Stimulated activated CD4-positive, alpha-beta T cell treated with anti-CD3 and anti-CD28 coated beads, Interleukin-1b, Interleukin-23, amount 100 ng/mL, for 1 hour (primary cell): ENCODE results near the gene ZSCAN21.
A peak's percentile ranks its signal among the peaks of the same experiment; 100 is the strongest.
"Not testable (repeated sequence)": the region's sequence is repeated elsewhere in the genome, so short reads cannot be mapped to it uniquely, and the experiment has no call there.

Experiments used
- DNase-seq, 2 donors: peaks; one replicate each; pipeline ENCODE4 v3.0.0-alpha.2; 2020; ENCODE audit warnings: low read depth in 2 of 2

The ZSCAN21 gene

GRCh38 chr7:100049441-100050291 is at the start of gene ZSCAN21:
ZSCAN21 (plus strand) TSS chr7:100049774; CDS start chr7:100057007, 7,233 bp downstream.
- peak; percentile 44 to 72 for DNase-seq

GRCh38 chr7:100000239-100000638 is 49.3 kb upstream of the ZSCAN21 start:
- no peak for DNase-seq

GRCh38 chr7:100003711-100004661 is 45.6 kb upstream of the ZSCAN21 start:
- DNase-seq = no peak

GRCh38 chr7:100007887-100008286 is 41.7 kb upstream of the ZSCAN21 start:
- DNase-seq = no peak

- no peak for DNase-seq
Observed at GRCh38 chr7:100008525-100008924, 41.0 kb upstream of the ZSCAN21 start.

GRCh38 chr7:100009952-100010351 is 39.6 kb upstream of the ZSCAN21 start:
- DNase-seq = not testable (repeated sequence)

GRCh38 chr7:100010901-100011300 is 38.7 kb upstream of the ZSCAN21 start:
- DNase-seq = no peak

GRCh38 chr7:100011516-100011915 is 38.1 kb upstream of the ZSCAN21 start:
- no peak for DNase-seq

- not testable (repeated sequence) for DNase-seq
Observed at GRCh38 chr7:100012385-100013327, 36.9 kb upstream of the ZSCAN21 start.

GRCh38 chr7:100013328-100013676 is 36.3 kb upstream of the ZSCAN21 start:
- no peak for DNase-seq

- peak; percentile 63 to 70 for DNase-seq
Observed at GRCh38 chr7:100015232-100016214, 34.1 kb upstream of the ZSCAN21 start, which contains the start of gene ZKSCAN1. ZKSCAN1 (plus strand) TSS chr7:100015596; CDS start chr7:100023507, 7,911 bp downstream.

GRCh38 chr7:100016215-100016901 is 33.2 kb upstream of the ZSCAN21 start:
- no peak for DNase-seq

GRCh38 chr7:100017300-100017699 is 32.3 kb upstream of the ZSCAN21 start:
- no peak for DNase-seq

GRCh38 chr7:100017875-100018274 is 31.7 kb upstream of the ZSCAN21 start:
- no peak for DNase-seq

GRCh38 chr7:100019908-100020307 is 29.7 kb upstream of the ZSCAN21 start:
- no peak for DNase-seq

- DNase-seq = no peak
Observed at GRCh38 chr7:100021297-100021696, 28.3 kb upstream of the ZSCAN21 start.

GRCh38 chr7:100022621-100023020 is 27.0 kb upstream of the ZSCAN21 start:
- no peak for DNase-seq

- no peak for DNase-seq
Observed at GRCh38 chr7:100023526-100023925, 26.0 kb upstream of the ZSCAN21 start.

- DNase-seq = no peak
Observed at GRCh38 chr7:100024020-100024619, 25.5 kb upstream of the ZSCAN21 start.
